GM18517 (cell line): Measurements from ENCODE around the gene ATP8B3.
"Not testable (repeated sequence)": the region's sequence is repeated elsewhere in the genome, so short reads cannot be mapped to it uniquely, and the experiment has no call there.

Experiments used
- ATAC-seq: cut with Tn5 transposase; IDR thresholded peaks from one replicate; pipeline ENCODE4 v1.9.1; 2021; ENCODE audit warnings: mild to moderate bottlenecking, moderate library complexity; ENCODE audit not compliant: unreplicated experiment

ATP8B3 gene

DNA sequence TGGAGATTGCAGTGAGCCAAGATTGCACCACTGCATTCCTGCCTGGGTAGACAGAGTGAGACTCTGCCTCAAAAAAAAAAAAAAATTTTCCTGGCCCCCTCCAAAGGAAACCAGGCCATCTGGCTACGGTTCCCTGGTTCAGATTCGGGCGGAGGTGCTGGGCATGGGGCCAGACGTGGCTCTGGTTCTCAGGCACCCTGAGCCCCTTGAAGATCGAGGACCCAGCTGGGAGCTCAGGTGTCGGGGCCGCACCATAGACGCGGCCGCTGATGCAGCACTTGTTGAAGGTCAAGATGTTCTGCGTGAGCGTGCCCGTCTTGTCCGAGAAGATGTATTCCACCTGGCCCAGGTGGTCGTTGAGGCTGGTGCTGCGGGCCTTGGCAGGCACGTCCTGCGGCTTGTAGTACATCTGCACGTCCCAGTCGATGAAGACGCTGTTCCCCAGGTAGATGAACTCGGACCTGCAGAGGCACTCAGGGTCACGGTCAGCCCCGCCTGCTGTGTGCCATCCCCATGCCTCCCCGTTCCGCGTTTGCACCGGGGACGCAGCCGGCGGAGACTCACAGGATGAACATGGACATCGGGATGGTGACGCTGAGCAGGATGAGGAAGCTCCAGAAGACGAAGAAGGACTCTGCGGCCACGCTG is 12.3 kb downstream of the ATP8B3 start:
- ATAC-seq = no peak

DNA sequence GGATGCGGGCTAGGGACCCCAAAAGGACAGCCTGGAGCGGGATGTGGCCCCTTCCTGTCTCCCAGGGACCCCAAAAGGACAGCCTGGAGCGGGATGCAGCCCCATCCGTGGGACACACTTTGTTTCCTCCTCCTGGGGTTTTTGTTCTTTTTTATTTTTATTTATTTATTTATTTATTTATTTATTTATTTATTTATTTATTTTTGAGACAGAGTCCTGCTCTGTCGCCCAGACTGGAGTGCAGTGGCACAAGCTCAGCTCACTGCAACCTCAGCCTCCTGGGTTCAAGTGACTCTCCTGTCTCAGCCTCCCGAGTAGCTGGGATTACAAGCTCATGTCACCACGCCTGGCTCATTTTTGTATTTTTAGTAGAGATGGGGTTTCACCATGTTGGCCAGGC is 14.8 kb downstream of the ATP8B3 start:
- ATAC-seq = not testable (repeated sequence)

DNA sequence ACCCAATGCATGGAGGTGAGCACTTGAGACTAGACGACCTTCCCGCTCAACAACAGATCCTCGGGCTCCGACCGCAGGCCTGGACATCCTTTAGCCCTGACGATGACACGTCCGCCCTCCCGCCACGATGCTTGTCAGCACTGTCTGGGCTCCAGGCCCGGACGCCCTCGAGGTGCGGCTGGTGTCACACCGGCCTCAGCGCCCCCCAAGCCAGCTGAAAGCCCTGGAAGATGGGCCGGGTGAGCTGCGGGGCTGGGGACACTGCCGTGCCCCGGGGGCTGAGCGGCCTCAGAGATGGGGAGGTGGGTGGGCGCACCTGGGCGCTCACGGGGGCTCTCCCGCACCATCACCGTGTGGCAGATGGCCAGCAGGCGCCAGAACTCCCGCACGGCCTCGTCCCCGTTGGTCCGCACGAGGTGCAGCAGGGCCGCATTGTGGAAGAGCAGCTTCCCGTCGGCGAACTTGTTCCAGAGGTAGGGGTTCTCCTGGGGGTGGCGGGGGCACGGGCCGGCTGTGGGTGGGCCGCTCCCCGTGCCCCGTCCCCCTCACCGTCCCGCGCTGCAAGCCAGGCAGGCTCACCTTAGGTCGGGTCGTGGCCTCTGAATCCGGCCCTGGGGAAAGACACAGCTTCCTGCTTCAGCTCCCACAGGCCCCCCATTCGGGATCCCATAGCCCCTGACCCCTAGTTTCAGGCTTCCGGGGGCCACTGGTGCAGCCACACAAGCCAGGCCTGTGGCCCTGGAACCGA is 15.5 kb downstream of the ATP8B3 start:
- no peak for ATAC-seq

DNA sequence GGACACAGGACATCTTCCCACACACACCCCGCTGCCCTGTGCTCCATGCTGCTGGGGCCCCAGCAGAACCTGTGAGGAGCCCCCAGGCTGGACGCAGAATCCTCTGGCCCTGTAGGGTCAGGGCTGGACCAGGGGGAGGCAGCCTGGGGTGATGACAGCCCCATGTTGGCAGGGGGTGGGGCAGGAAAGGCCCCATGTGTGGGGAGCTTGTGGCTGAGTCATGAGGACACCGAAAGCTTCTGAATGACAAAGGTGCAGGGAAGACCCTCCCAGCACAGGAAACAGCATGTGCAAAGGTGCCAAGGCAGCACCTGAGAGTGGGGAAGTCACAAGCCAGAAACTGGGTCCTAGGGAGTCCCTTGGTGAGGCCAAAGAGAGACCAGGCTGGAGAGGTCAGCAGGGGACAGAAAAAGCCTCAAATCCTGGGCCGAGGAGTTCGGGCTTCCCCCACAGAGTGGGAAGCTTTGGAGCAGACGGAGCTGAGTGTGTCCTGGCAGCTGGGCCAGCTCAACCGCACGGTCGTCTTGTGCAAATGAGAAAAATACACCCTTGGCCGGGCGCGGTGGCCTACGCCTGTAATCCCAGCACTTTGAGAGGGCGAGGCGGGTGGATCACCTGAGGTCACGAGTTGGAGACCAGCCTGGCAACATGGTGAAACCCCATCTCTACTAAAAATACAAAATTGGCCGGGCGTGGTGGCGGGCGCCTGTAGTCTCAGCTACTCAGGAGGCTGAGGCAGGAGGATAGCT is 17.5 kb downstream of the ATP8B3 start:
- ATAC-seq = no peak

DNA sequence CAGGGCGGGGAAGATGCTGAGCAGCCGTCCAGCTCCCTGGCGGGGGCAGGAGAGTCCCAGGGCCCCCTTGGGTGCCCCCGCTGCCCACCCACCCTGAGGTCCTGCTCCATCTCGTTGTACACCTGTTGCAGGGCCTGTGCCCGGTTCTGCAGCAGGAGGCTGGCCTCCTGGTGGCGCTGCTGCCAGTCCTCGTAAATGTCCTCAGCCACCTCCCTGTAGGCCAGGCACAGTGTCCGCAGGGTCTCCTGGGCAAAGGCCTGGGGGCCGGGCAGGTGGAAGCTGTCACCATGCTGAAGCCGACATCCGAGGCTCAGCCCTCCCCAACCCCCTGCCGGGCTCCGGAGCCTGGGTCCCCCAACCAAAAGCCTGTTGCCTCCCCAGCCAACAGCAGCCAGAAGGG is 20.2 kb downstream of the ATP8B3 start:
- ATAC-seq = no peak

DNA sequence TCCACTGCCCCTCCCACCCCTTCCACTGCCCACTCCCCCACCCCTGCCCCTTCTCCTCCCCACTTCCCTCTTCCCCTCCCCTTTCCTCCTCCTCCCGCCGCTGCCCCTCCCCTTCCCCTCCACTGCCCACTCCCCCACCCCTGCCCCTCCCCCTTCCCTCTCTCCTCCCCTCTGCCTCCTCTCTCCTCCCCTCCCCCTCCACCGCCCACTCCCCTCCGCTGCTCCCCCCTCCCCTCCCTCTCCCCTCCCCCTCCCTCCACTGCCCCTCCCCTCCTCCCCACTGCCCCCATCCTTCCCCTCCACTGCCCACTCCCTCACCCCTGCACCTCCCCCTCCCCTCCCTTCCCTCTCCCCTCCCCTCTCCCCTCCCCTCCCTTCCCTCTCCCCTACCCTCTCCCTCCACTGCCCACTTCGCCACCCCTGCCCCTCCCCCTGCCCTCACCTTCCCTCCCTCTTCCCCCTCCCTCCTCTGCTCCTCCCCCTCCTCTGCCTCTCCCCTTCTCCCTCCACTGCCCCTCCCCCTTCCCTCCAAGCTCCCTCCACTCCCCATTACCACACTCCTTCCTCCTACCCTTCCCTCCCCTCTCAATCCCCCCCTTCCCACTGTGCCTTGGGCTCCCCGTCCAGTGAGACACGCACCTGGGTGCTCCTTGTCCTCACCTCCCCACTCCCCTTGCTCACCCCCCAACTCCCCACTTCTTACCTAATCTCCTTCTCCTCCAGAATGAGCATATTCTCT is 21.9 kb downstream of the ATP8B3 start:
- ATAC-seq = no peak

DNA sequence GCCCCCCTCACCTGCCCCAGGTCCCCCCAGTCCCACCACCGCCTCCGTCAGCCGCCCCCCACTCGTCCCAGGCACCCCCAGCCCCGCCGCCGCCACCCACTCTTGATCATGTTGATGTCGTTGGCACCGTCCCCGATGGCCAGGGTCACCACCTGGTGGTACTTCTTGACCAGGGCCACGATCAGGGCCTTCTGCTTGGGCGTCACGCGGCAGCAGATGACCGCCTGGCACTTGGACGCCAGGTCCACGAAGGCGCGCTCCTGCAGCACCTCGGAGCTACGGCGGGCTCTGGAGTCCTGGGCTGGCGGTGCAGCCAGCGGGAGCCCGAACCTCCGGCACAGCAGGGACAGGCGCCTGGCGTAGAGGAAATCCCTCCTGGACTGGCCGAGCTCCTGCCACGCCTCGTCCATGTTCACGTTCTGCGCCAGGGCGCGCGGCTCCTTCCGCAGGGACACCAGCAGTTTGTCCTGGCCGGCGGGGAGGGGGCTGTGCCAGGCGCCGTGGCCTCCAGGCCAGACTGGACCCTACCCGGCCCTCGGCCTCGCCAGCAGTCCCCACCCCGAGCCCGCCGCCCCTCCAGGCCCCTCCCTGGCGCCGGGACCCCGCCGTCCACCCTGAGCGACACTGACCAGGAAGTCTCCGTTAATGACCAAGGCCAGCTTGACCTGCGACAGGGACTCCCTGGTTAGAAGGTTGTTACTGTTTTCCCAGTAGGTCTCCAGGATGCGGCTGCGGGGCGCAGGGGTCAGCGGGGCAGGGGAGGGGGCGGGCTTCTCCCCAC is 22.6 kb downstream of the ATP8B3 start:
- no peak for ATAC-seq

DNA sequence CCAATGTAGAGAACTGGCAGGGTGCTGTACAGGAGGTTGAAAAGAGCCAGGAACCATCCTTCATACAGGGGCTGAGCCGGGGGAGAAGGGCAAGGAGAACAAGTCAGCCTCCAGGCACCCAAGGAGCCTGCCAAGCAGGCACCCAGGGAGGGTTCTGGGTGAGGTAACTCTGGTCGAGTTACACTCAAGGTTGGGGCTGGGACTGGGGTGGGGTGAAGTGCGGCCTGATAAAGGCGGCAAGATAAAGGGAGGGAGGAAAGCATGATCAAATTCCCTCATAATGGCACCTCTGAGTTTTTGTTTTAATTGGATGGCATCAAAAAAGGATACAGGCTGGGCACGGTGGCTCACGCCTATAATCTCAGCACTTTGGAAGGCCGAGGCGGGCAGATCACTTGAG is 25.0 kb downstream of the ATP8B3 start:
- ATAC-seq = no peak

DNA sequence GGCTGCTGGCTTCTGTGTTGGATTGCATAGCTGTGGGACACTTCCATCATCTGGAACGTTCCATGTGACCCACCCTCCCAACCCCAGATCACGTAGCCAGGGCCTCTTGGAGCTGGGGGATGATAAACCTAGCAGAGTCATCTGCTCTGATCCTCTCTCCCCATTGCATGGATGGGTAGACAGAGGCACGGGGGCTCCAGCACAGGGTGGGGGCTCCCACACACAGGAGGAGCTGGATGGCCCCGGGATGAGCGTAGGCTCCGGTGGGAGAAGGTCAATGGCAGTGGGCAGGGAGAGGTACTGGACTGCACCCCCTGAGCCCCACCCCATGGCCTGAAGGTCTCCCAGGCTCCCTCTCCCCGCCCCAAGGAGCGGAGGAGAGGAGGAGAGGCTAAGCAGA is 25.4 kb downstream of the ATP8B3 start:
- no peak for ATAC-seq

DNA sequence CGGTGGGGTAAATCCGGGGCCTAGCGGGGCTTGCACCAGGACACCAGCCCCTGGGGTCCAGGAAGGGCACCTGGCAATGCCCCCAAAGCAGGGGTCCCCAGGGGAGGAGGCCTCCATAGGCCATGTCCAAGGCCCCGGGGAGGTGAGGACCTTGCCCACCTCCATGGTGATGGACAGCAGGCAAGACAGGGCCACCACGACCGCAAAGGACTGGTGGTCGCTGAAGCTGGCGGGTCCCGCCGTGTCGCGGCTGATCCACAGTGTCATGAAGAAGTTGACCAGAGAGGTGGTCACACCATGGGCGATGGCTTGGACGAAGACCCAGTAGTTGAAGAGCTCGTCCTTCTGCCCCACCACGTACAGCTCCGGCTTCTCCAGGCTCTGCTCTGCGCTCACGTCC is 26.8 kb downstream of the ATP8B3 start:
- no peak for ATAC-seq

DNA sequence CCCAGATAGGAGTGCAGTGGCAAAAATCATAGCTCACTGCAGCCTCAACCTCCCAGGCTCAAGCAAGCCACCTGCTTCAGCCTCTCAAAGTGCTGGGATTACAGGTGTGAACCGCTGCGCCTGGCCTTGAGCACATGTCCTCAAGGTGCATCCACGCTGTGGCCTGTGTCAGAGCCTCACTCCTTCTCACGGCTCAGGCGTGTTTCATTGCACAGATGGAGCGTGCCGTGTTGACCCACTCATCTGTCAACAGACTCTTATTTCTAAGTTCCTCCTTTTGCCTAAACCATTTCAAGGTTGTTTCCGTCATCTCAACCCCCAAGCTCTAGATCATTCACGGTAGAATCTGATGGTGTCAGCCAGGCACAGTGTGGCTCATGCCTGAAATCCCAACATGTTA is 28.2 kb downstream of the ATP8B3 start:
- ATAC-seq = no peak

DNA sequence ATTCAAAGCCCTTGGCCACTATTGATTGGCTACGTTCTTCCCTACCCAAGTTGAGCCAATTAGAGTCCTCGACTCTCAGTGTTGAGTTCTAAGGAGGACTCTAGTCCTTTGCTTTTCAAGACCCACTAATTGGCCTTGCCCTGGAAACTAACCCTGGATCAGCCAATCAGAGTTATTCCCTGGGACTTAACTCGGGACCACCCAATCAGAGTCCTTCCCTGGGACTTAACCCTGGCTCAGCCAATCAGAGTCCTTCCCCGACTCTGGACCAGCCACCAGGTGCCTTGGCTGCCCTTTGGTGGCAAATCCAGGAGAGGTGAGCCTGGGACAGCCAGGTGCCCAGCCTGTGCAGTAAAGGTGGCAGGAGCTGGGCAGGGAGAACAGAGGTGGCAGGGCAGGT is 28.7 kb downstream of the ATP8B3 start:
- no peak for ATAC-seq

DNA sequence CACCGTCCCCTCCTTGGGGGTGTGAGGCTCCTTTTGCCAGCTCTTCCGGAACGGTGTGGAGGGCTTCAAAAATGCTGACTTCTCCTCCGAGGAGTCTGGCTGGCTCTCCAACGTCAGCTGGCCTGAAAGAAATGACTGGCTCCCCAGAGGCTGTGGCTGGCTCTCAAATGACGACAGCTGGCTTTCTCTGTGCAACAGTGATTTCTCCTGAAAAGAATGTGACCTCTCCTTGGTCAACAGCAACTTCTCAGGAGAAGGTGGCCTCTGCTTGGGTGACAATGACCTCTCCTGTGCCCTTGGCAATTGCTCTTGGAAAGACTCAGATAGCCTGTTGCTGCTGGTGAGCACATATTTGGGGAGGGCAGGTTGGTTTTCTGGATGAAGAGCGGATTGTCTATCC is 29.6 kb downstream of the ATP8B3 start:
- no peak for ATAC-seq

DNA sequence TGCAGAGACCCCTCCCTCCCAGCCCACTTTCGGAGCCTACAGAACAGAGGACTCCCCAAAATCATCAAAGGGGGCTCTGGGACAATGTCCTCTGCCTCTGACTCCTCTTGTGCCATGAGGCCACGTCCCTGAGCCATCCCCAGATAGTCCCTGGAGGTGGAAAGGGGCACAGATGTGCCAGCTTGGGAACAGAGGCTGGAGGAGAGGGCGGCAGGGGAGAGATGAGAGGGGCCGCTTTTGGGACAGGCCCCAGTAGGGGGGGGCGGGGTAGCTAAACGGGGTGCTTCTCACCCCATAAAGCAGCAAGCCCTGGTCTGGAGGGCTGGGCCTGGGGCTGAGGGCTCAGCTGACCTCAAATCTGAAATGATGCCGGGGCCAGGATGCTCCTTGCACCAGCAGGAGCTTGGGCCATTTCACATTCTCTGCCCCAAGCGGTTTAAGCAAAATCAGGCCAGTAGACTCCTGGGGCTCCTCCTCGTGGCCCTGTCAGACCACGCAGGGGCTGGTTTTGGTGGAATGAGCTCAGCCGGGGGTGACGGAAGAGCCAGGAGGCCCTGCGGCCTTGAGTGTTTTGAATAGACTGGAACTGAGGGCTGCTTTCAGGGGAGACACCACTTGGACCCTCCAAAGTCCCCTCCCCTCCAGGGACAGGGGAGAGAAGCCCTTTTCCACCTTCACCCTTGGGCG is 31.7 kb downstream of the ATP8B3 start:
- no peak for ATAC-seq

DNA sequence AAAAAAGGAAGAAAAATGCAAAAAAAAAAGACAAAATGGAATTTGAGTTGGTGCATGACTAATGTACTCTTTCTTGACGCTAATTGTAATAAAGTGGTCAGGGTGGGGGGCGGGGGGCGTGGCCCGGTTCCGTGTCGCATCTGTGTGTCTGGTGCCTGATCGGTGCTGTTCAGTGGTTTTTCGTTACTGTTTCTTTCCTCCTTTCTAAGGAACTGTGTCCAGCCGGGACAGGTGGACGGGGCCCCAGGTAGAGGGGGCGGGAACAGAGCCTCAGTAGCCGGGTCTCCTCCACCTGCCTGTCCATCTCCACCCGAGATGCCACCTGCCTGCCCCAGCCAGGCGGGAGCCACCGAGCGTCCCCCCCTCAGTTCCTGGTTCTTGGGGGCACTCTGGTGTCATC is 32.5 kb downstream of the ATP8B3 start:
- ATAC-seq = no peak

DNA sequence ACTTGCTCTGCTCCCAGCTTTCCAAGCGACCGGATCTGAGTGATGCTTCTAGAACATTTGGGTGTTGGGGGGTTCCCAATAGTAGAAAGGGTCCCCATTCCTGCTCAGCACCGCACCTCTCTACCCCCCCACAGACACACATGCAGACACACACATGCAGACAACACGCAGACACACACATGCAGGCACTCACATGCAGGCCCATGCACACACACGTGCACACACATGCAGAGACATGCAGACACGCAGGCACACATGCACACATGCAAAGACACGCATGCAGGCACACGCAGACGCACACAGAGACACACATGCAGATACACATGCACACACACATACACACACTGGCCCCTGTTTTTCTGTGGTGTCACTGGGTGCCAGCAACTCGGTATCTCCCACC is 34.9 kb downstream of the ATP8B3 start:
- ATAC-seq = no peak

DNA sequence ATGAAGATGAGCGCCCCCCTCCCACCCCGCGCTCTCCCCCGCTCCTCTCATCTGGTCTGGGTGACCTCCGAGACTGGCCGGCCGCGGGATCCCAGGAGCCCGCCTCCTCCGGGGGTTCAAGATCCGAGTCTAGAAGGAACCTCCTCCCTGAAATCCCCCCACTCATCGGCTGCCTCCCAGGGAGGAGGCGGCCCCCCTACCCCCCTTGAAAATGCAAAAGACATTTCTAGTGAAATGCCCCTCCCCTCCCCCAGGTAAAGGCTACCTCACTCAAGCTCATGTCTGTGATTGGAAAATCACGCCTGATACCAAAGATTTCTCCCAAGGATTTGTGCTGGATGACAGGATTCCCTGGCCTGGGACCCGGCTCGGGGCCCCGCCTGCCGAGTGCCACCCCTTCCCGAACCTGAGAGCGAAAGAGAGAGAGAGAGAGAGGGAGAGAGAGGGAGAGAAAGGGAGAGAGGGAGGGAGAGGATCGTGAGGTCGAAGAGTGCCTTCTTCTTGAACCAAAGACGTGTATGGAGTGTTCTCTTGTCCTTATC is 35.4 kb downstream of the ATP8B3 start:
- no peak for ATAC-seq

DNA sequence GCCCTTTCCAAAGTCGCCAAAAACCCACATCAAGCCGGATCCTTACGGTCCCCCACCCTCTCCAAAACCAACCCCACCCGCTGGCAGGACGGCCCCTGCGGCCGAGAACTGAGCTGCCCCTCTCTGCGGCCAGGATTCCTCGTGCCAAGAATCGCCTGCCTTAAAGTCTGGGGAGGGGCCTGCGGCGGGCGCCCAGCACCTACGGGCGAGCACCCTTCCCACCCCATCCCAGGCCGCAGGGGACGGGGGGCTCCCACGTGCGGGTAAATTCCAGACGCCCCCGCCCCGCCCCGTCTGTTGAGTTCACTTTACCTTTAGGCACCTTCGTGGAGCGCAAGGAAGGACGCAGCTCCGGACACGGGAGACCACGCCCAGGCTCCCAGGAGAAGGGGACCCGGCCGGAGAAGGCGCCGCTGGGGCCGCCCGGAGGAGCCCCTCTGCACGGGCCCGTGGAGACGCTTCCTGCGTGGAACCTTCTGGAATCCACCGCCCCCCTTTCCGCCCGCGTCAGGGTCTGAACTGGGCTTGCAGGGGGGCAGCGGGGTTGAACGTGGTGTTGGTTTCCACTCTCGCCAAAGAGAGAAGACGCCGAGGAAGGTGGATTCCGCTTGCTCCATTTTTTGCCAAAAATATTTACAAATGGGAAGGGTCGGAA is 36.0 kb downstream of the ATP8B3 start:
- ATAC-seq = no peak
